Transverse colon (tissue), 4 donors: ENCODE measurements around the gene TANGO6.

Experiments
- CTCF ChIP-seq, 5 experiments: fragments of 200-600 bp in 3 of 5; fragments of 450-650 bp in 2 of 5; sonication (generic) in 3 of 5; IDR thresholded peaks; 1 replicate in 2 of 5; 2 replicates in 3 of 5; pipeline ENCODE4 v1.5.1; 2016 to 2017; ENCODE audit warnings: antibody characterized with exemption in 5 of 5, inconsistent platforms in 3 of 5, mild to moderate bottlenecking in 2 of 5, moderate library complexity in 1 of 5
- EP300 ChIP-seq: sonication (generic); formaldehyde crosslinking; IDR thresholded peaks from one replicate; pipeline ENCODE4 v1.6.1; 2017; ENCODE audit warnings: antibody characterized with exemption, low read depth
- POLR2A ChIP-seq: fragments of 450-650 bp; IDR thresholded peaks from one replicate; pipeline ENCODE4 v1.6.1; 2016; ENCODE audit warnings: antibody characterized with exemption, mild to moderate bottlenecking, moderate library complexity
- POLR2AphosphoS5 ChIP-seq, 3 donors: sonication (generic); formaldehyde crosslinking; IDR thresholded peaks; one replicate each; pipeline ENCODE4 v1.6.1; 2016; ENCODE audit warnings: antibody characterized with exemption in 3 of 3

- TF ChIP-seq POLR2A (no peak), CTCF (IDR thresholded peaks at IDR 0.05) (no peak), EP300 (no peak), POLR2AphosphoS5 (IDR thresholded peaks at IDR 0.05) (no peak)
Measured at GRCh38 chr16:69119536-69119935, 276.2 kb downstream of the TANGO6 start.
